ENCODE measurements around the gene PARK7.

GRCh38 chr1:8014381-8014988 lies 53.0 kb downstream of the PARK7 start:
- no peak for TF ChIP-seq CTCF (IDR thresholded peaks at IDR 0.05; ENCODE audit: low read depth, low read length, poor library complexity, severe bottlenecking)
- TF ChIP-seq EZH2phosphoT487 (IDR thresholded peaks at IDR 0.05; ENCODE audit: borderline replicate concordance, low read length), result no peak

All from DOHH2 (cell line).